SK-N-MC (cell line): Measurements from ENCODE around the gene LIG3.

Experiments used
- EZH2 ChIP-seq: fragments of 200-600 bp; sonication (generic); IDR thresholded peaks from one replicate; pipeline ENCODE4 v1.6.1; 2017; ENCODE audit warnings: antibody characterized with exemption
- FOXP2 ChIP-seq: optimal IDR thresholded peaks from 2 replicates; pipeline ENCODE3; 2011; ENCODE audit warnings: mild to moderate bottlenecking, moderate library complexity; ENCODE audit not compliant: insufficient read depth; ENCODE audit errors: extremely low read length, control extremely low read depth
- POLR2AphosphoS5 ChIP-seq: IDR thresholded peaks from 2 replicates; pipeline ENCODE4 v1.6.1; 2012; ENCODE audit warnings: mild to moderate bottlenecking, low read depth, low read length, borderline replicate concordance

GRCh38 chr17:34979650-34980352, 511 bp upstream of the LIG3 start:
- no peak for TF ChIP-seq EZH2
- TF ChIP-seq POLR2AphosphoS5, result no peak
- no peak for TF ChIP-seq FOXP2
